Measurements from ENCODE around the gene TMEM11. TPM values are rescaled to one million over a fixed set of nuclear protein-coding genes. Genes with fewer than 3 reads are reported as not detected.

Gene TMEM11
- total and polyA plus RNA-seq, 2 of the 8 experiments (the other 6 are each of a cell fraction or from before 2014, with no cell fraction given), result 33.3 to 90.4 TPM

GRCh38 chr17:21183468-21183867 is 30.5 kb downstream of the TMEM11 start:
- Histone ChIP-seq H3K23me2 (ENCODE audit: low read depth, low read length) (no peaks in the 10 kb centered on the region), H3K4me2 (ENCODE audit: insufficient read depth in 1 of 2, low read depth in 2 of 2, low read length in 2 of 2) (no peak overlapping the region), H2BK5ac (ENCODE audit: low read depth, low read length) (no peak overlapping the region), H3K14ac (ENCODE audit: insufficient read length) (no peak overlapping the region), H3K79me1 (ENCODE audit: low read depth, low read length) (no peaks in the 10 kb centered on the region), H2AK5ac (ENCODE audit: low read depth, low read length) (no peak overlapping the region), H3K9ac (replicated peaks in 1 of 4; ENCODE audit: extremely low read depth in 1 of 4, low read depth in 3 of 4, low read length in 3 of 4) (no peak overlapping the region), H3K23ac (ENCODE audit: insufficient read length) (no peak overlapping the region), H3K36me3 (ENCODE audit: control insufficient read depth in 2 of 4, insufficient read depth in 4 of 4, low read length in 3 of 4) (no peaks in the 10 kb centered on the region; a peak in 2 of 8 replicates), H2AFZ (ENCODE audit: low read length) (no peak overlapping the region), H4K91ac (replicated peaks; ENCODE audit: insufficient read length, low read length) (no peak overlapping the region), H2BK15ac (ENCODE audit: low read length) (no peak overlapping the region), H2BK20ac (ENCODE audit: low read length) (no peak overlapping the region), H3K9me3 (ENCODE audit: insufficient read depth in 2 of 2, low read depth in 1 of 2, low read length in 1 of 2) (no peaks in the 10 kb centered on the region), H3K4ac (replicated peaks; ENCODE audit: insufficient read length, low read depth, low read length) (no peak overlapping the region), H3K18ac (ENCODE audit: extremely low read depth, low read length) (no peak overlapping the region), H3K4me3 (ENCODE audit: extremely low read depth in 1 of 4, insufficient read depth in 2 of 4, low read depth in 3 of 4, low read length in 4 of 4) (no peak overlapping the region), H3K27ac (ENCODE audit: low read depth, low read length) (no peak overlapping the region), H4K20me1 (replicated peaks in 1 of 2; ENCODE audit: control insufficient read depth in 1 of 2, insufficient read depth in 2 of 2, low read length in 2 of 2) (no peaks in the 10 kb centered on the region), H4K5ac (ENCODE audit: insufficient read length, low read depth, low read length) (no peak overlapping the region), H3K4me1 (replicated peaks in 1 of 4; ENCODE audit: control insufficient read depth in 3 of 4, insufficient read depth in 4 of 4, low read length in 3 of 4) (no peaks in the 10 kb centered on the region), H3K79me2 (ENCODE audit: control insufficient read depth in 1 of 2, insufficient read depth in 2 of 2, low read length in 2 of 2) (no peaks in the 10 kb centered on the region), H2BK120ac (replicated peaks; ENCODE audit: low read depth, low read length) (no peak overlapping the region), H2BK12ac (ENCODE audit: low read depth, low read length) (no peak overlapping the region), H3K56ac (replicated peaks; ENCODE audit: insufficient read length, low read depth, low read length) (no peak overlapping the region), H4K8ac (ENCODE audit: extremely low read depth, insufficient read depth, low read length) (no peak overlapping the region), H3K27me3 (replicated peaks in 1 of 4; ENCODE audit: control insufficient read depth in 3 of 4, extremely low read depth in 1 of 4, insufficient read depth in 3 of 4, low read length in 3 of 4) (no peaks in the 10 kb centered on the region)
- 88% methylated on average over 5 of the region's 5 CpGs; no CpG with 5 or more reads in 1 of the 2 experiments for WGBS, 2 experiments (ENCODE audit: extremely low coverage in 1 of 2, insufficient coverage in 1 of 2, insufficient read length in 1 of 2, insufficient replicate concordance in 2 of 2, low coverage in 1 of 2, low lambda C conversion rate in 2 of 2, missing lambda C conversion rate in 1 of 2)
- ChIA-PET POLR2A (ENCODE audit: partially characterized antibody) (interaction anchor here (1.1 kb wide), 1 partner anchor 44 kb away, joined by 3 read pairs; no protein-coding TSS in a partner anchor), CTCF (ENCODE audit: partially characterized antibody) (interaction anchor here (0.9 to 1.2 kb wide), 2 partner anchors 11 to 12 kb away, joined by 3 read pairs; no protein-coding TSS in a partner anchor)
- DNase-seq (ENCODE audit: low read depth in 1 of 2, low spot score in 2 of 2), result no peak
- no peak for FAIRE-seq
- no peak for TF ChIP-seq HDAC6 (IDR thresholded peaks at IDR 0.05; ENCODE audit: low read depth, low read length)
- no peak for TF ChIP-seq MAX (IDR thresholded peaks at IDR 0.05)

Data from H1 (cell line).